ENCODE data around the gene METTL9.
"Not testable (repeated sequence)": the region's sequence is repeated elsewhere in the genome, so short reads cannot be mapped to it uniquely, and the experiment has no call there.

The METTL9 gene

GRCh38 chr16:21667575-21667974 lies 68.2 kb downstream of the METTL9 start:
- no peak for DNase-seq

- no peak for DNase-seq
Observed at GRCh38 chr16:21673469-21673868, 74.1 kb downstream of the METTL9 start.

GRCh38 chr16:21674456-21674855 lies 75.1 kb downstream of the METTL9 start:
- not testable (repeated sequence) for DNase-seq

GRCh38 chr16:21680714-21681113 lies 81.3 kb downstream of the METTL9 start:
- not testable (repeated sequence) for DNase-seq

- no peak for DNase-seq
Observed at GRCh38 chr16:21683184-21683583, 83.8 kb downstream of the METTL9 start.

- no peak for DNase-seq
Observed at GRCh38 chr16:21684199-21684598, 84.8 kb downstream of the METTL9 start.

GRCh38 chr16:21685034-21685455 lies 85.7 kb downstream of the METTL9 start:
- DNase-seq, result no peak

GRCh38 chr16:21689107-21689506 lies 89.7 kb downstream of the METTL9 start:
- DNase-seq, result no peak

- not testable (repeated sequence) for DNase-seq
Observed at GRCh38 chr16:21690967-21691366, 91.6 kb downstream of the METTL9 start.

- DNase-seq, result no peak
Observed at GRCh38 chr16:21694609-21695008, 95.2 kb downstream of the METTL9 start.

- DNase-seq, result no peak
Observed at GRCh38 chr16:21697032-21697431, 97.7 kb downstream of the METTL9 start.

GRCh38 chr16:21698169-21699032 lies 99.0 kb downstream of the METTL9 start:
- DNase-seq, result no peak

GRCh38 chr16:21701271-21701670 lies 101.9 kb downstream of the METTL9 start:
- DNase-seq, result no peak

- DNase-seq, result no peak
Observed at GRCh38 chr16:21702276-21702675, 102.9 kb downstream of the METTL9 start.

GRCh38 chr16:21703156-21703555 lies 103.8 kb downstream of the METTL9 start:
- no peak for DNase-seq

- no peak for DNase-seq
Observed at GRCh38 chr16:21703589-21704174, 104.3 kb downstream of the METTL9 start.

- no peak for DNase-seq
Observed at GRCh38 chr16:21704266-21704665, 104.9 kb downstream of the METTL9 start.

GRCh38 chr16:21704733-21705132 lies 105.4 kb downstream of the METTL9 start:
- no peak for DNase-seq

Data from NCI-H2081 treated with DMSO at 0.1 percent for 48 hours (cell line).